Fibroblast of skin of left biceps (primary cell): ENCODE results near the gene SULT1A3.
A peak's percentile ranks its signal among the peaks of the same experiment; 100 is the strongest.
"Not testable (repeated sequence)": the region's sequence is repeated elsewhere in the genome, so short reads cannot be mapped to it uniquely, and the experiment has no call there.

ENCODE experiments used
- DNase-seq, 2 experiments: peaks; one replicate each; pipeline ENCODE4 v3.0.0-alpha.2; 2013; ENCODE audit warnings: low read depth in 2 of 2

The SULT1A3 gene

GRCh38 chr16:30199049-30199448 lies at the start of gene SULT1A3:
Gene SULT1A3, plus strand, starts transcription at chr16:30199255. Its CDS starts 1,474 bp downstream, at chr16:30200729.
- DNase-seq, result not testable (repeated sequence)

GRCh38 chr16:30151091-30151490 lies 48.0 kb upstream of the SULT1A3 start:
- no peak for DNase-seq

GRCh38 chr16:30152517-30152916 lies 46.5 kb upstream of the SULT1A3 start:
- DNase-seq, result no peak

- no peak for DNase-seq
Observed at GRCh38 chr16:30155188-30155587, 43.9 kb upstream of the SULT1A3 start.

- DNase-seq, result no peak
Observed at GRCh38 chr16:30157214-30157613, 41.8 kb upstream of the SULT1A3 start.

- DNase-seq, result no peak
Observed at GRCh38 chr16:30163538-30163937, 35.5 kb upstream of the SULT1A3 start.

- DNase-seq, result no peak
Observed at GRCh38 chr16:30166202-30166902, 32.7 kb upstream of the SULT1A3 start.

- not testable (repeated sequence) for DNase-seq
Observed at GRCh38 chr16:30168746-30169145, 30.3 kb upstream of the SULT1A3 start.

GRCh38 chr16:30169416-30169815 lies 29.6 kb upstream of the SULT1A3 start:
- DNase-seq, result not testable (repeated sequence)

GRCh38 chr16:30170145-30170544 lies 28.9 kb upstream of the SULT1A3 start:
- not testable (repeated sequence) for DNase-seq

- no peak for DNase-seq
Observed at GRCh38 chr16:30173054-30173453, 26.0 kb upstream of the SULT1A3 start.

GRCh38 chr16:30176876-30177275 lies 22.2 kb upstream of the SULT1A3 start:
- not testable (repeated sequence) for DNase-seq

- DNase-seq, result no peak
Observed at GRCh38 chr16:30179195-30179594, 19.9 kb upstream of the SULT1A3 start.

- DNase-seq, result no peak
Observed at GRCh38 chr16:30179931-30180330, 19.1 kb upstream of the SULT1A3 start.

- no peak for DNase-seq
Observed at GRCh38 chr16:30180741-30181140, 18.3 kb upstream of the SULT1A3 start.

GRCh38 chr16:30183233-30184095 lies 15.6 kb upstream of the SULT1A3 start, which contains the start of gene CORO1A:
Gene CORO1A, plus strand, starts transcription at chr16:30183602. Its CDS starts 1,608 bp downstream, at chr16:30185210.
- DNase-seq, result peak; percentile 26 to 29

GRCh38 chr16:30184096-30184890 lies 14.8 kb upstream of the SULT1A3 start:
- no peak for DNase-seq

GRCh38 chr16:30184891-30185682 lies 14.0 kb upstream of the SULT1A3 start:
- DNase-seq, result no peak

- DNase-seq, result no peak
Observed at GRCh38 chr16:30185683-30186421, 13.2 kb upstream of the SULT1A3 start.

GRCh38 chr16:30186444-30186781 lies 12.6 kb upstream of the SULT1A3 start:
- no peak for DNase-seq
